GM12878 (cell line): ENCODE measurements around the gene POLA1. TPM values are rescaled to one million over a fixed set of nuclear protein-coding genes. Genes with fewer than 3 reads are reported as not detected.

Experiments
- ATAC-seq: fragments of 200-7000 bp; cut with Tn5 transposase; 3 replicates; pipeline ENCODE4 v1.9.1; 2020; ENCODE audit warnings: mild to moderate bottlenecking, moderate library complexity
- BruUV-seq: library from RNA; stranded (reverse); fragments of 400-500 nt; replicated peaks from 2 replicates; lab custom pipeline; 2021; lab: Mats Ljungman, UMichigan
- CTCF ChIA-PET: fragments of 300-600 bp; sonication (Branson Sonifier 250); formaldehyde crosslinking; extraction: SDS; loops from one replicate; lab custom pipeline; 2021; ENCODE audit warnings: inconsistent platforms; lab: Yijun Ruan, JAX
- POLR2A ChIA-PET: fragments of 350-600 bp; formaldehyde crosslinking; extraction: SDS; loops from one replicate; lab custom pipeline; 2021; ENCODE audit warnings: inconsistent platforms; lab: Charles Lee
- RAD21 ChIA-PET: fragments of 300-600 bp; sonication (Branson Sonifier 250); formaldehyde crosslinking; loops from one replicate; lab custom pipeline; 2023; ENCODE audit warnings: antibody characterized with exemption; ENCODE audit not compliant: unreplicated experiment; lab: Charles Lee
- SMC1A ChIA-PET: fragments of 300-600 bp; sonication (Branson Sonifier 250); formaldehyde crosslinking; loops from one replicate; lab custom pipeline; 2023; ENCODE audit not compliant: unreplicated experiment, uncharacterized antibody; lab: Charles Lee
- DNase-seq: peaks from one replicate; pipeline ENCODE4 v3.0.0-alpha.2; 2011; ENCODE audit warnings: low read depth, low spot score
- FAIRE-seq: peaks from 3 replicates; lab custom pipeline; 2011; peaks lifted over from hg19 to GRCh38; lab: Jason Lieb, UNC
- H2AFZ ChIP-seq: 2 replicates; pipeline ENCODE4 v1.6.0; 2011; ENCODE audit warnings: low read depth, low read length, control low read depth; ENCODE audit not compliant: control insufficient read depth
- H3K27ac ChIP-seq: 2 replicates; pipeline ENCODE4 v1.5.1; 2011; ENCODE audit warnings: control low read depth; ENCODE audit not compliant: control insufficient read depth, insufficient read depth
- H3K27me3 ChIP-seq, 2 experiments: replicated peaks in 1 of 2; 2 replicates each; pipeline versions ENCODE4 v1.6.0 to v1.6.1; 2011; ENCODE audit warnings: low read length in 1 of 2; ENCODE audit not compliant: control insufficient read depth in 2 of 2, insufficient read depth in 2 of 2
- H3K36me3 ChIP-seq, 2 experiments: 2 replicates each; pipeline ENCODE4 v1.5.1; 2011; ENCODE audit warnings: low read length in 1 of 2; ENCODE audit not compliant: control insufficient read depth in 2 of 2, insufficient read depth in 2 of 2
- H3K4me1 ChIP-seq: 2 replicates; pipeline ENCODE4 v1.6.1; 2011; ENCODE audit warnings: mild to moderate bottlenecking, low read length, moderate library complexity, mixed read lengths; ENCODE audit not compliant: control insufficient read depth, insufficient read depth
- H3K4me2 ChIP-seq: 2 replicates; pipeline ENCODE4 v1.6.0; 2011; ENCODE audit warnings: control low read depth; ENCODE audit not compliant: control insufficient read depth, insufficient read depth
- H3K4me3 ChIP-seq: fragments of 200-600 bp; sonication (generic); 2 replicates; pipeline ENCODE4 v1.5.1; 2016
- H3K79me2 ChIP-seq: 2 replicates; pipeline ENCODE4 v1.6.0; 2011; ENCODE audit warnings: low read length; ENCODE audit not compliant: control insufficient read depth, insufficient read depth
- H3K9ac ChIP-seq: 2 replicates; pipeline ENCODE4 v1.8.0; 2011; ENCODE audit warnings: low read length, control low read depth, mixed read lengths; ENCODE audit not compliant: control insufficient read depth, insufficient read depth
- H3K9me3 ChIP-seq: replicated peaks from 3 replicates; pipeline ENCODE4 v1.5.1; 2011; ENCODE audit warnings: mild to moderate bottlenecking, low read length; ENCODE audit not compliant: control insufficient read depth, insufficient read depth
- H4K20me1 ChIP-seq: 2 replicates; pipeline ENCODE4 v1.6.0; 2011; ENCODE audit not compliant: control insufficient read depth, insufficient read depth
- CREB1 ChIP-seq: IDR thresholded peaks from 2 replicates; pipeline ENCODE4 v1.6.1; 2012; ENCODE audit warnings: low read depth, mild to moderate bottlenecking, inconsistent platforms
- E2F8 ChIP-seq: fragments of 450-650 bp; IDR thresholded peaks from 2 replicates; pipeline ENCODE4 v1.6.1; 2018; ENCODE audit warnings: mild to moderate bottlenecking, low read depth, moderate library complexity; ENCODE audit not compliant: partially characterized antibody
- JUNB ChIP-seq: IDR thresholded peaks from 2 replicates; pipeline ENCODE4 v1.6.1; 2016; ENCODE audit warnings: antibody characterized with exemption, mild to moderate bottlenecking
- MLLT1 ChIP-seq: fragments of 450-650 bp; IDR thresholded peaks from 2 replicates; pipeline ENCODE4 v1.6.1; 2016; ENCODE audit warnings: mild to moderate bottlenecking
- RAD51 ChIP-seq: fragments of 450-650 bp; IDR thresholded peaks from 2 replicates; pipeline ENCODE4 v1.6.1; 2016; ENCODE audit warnings: moderate library complexity, mild to moderate bottlenecking, inconsistent platforms
- SRF ChIP-seq, 2 experiments: IDR thresholded peaks; 2 replicates each; pipeline ENCODE4 v1.6.1; 2011; ENCODE audit warnings: low read depth in 2 of 2, low read length in 2 of 2, mild to moderate bottlenecking in 1 of 2, moderate library complexity in 1 of 2
- YBX1 ChIP-seq: fragments of 450-650 bp; IDR thresholded peaks from 2 replicates; pipeline ENCODE4 v1.6.1; 2016; ENCODE audit warnings: antibody characterized with exemption
- ZBED1 ChIP-seq: IDR thresholded peaks from 2 replicates; pipeline ENCODE4 v1.6.1; 2016; ENCODE audit warnings: borderline replicate concordance
- ZBTB40 ChIP-seq: fragments of 450-650 bp; IDR thresholded peaks from 2 replicates; pipeline ENCODE4 v1.6.1; 2016; ENCODE audit warnings: mild to moderate bottlenecking, moderate library complexity, borderline replicate concordance
- ZNF622 ChIP-seq: fragments of 450-650 bp; IDR thresholded peaks from 2 replicates; pipeline ENCODE4 v1.6.1; 2017; ENCODE audit warnings: mild to moderate bottlenecking, inconsistent platforms
- WGBS: methylation state at CpG from one replicate; pipeline ENCODE4 v1.1.6; 2016; ENCODE audit warnings: low lambda C conversion rate; ENCODE audit not compliant: insufficient replicate concordance, insufficient coverage; ENCODE audit errors: missing lambda C conversion rate; 5-methylcytosine and 5-hydroxymethylcytosine counted together
- in situ Hi-C: fragments of 300-500 bp; cut with MboI; formaldehyde crosslinking; loops from 9 replicates; pipeline ENCODE4 v1.14.3; 2018; ENCODE audit warnings: mixed read lengths
- intact Hi-C: fragments of 100-400 bp; cut with micrococcal nuclease; formaldehyde crosslinking; loops from one replicate; pipeline ENCODE4 v1.14.2; 2022; ENCODE audit not compliant: unreplicated experiment
- polyA plus RNA-seq, 11 experiments: library from polyadenylated mRNA; depleted of rRNA in 4 of 11; unstranded in 6 of 11; stranded (reverse) in 5 of 11; fragments of >200 nt; fragmentation: Nextera tagmentation in 4 of 11; fragmentation: Illumina TruSeq in 1 of 11; extraction: Ambion mirVana in 4 of 11; extraction: Trizol in 1 of 11; gene quantifications; 1 replicate in 1 of 11; 2 replicates in 10 of 11; pipeline versions ENCODE4 v1.2.1 to v1.2.3, GENCODE V29; 2011 to 2016; ENCODE audit warnings: inconsistent platforms in 2 of 11, missing spikeins in 2 of 11, low read depth in 1 of 11
- total RNA-seq, 4 experiments: library from RNA; depleted of rRNA in 3 of 4; stranded (reverse); fragments of >200 nt in 3 of 4; fragmentation: Illumina TruSeq in 1 of 4; extraction: Trizol in 1 of 4; gene quantifications; 2 replicates each; pipeline versions ENCODE4 v1.2.1 to v1.2.3, GENCODE V29; 2013 to 2021

Gene POLA1
- total and polyA plus RNA-seq, 10 of the 15 experiments (the other 5 are each of a cell fraction or from before 2014, with no cell fraction given) = 6.5 to 34.7 (median 24.8) TPM

- TF ChIP-seq MLLT1 (no peak), SRF (IDR thresholded peaks at IDR 0.05; ENCODE audit: low read depth in 2 of 2, low read length in 2 of 2) (no peak), RAD51 (no peak), ZBED1 (no peak), CREB1 (no peak), ZNF622 (no peak), JUNB (no peak)
Observed at GRCh38 chrX:24983931-24984330, 290.2 kb downstream of the POLA1 start (continued).

- POLR2A ChIA-PET = no interaction called here
- H2AFZ ChIP-seq = no peak overlapping the region
- in situ Hi-C loops (no loop called here), intact Hi-C loops (no loop called here)
- no peak overlapping the region for H3K9ac ChIP-seq
- CTCF ChIA-PET = interaction anchor here (1.7 kb wide), 1 partner anchor 146 kb away, joined by 4 read pairs; no protein-coding TSS in a partner anchor
- SMC1A ChIA-PET = interaction anchor here (1.0 kb wide), 1 partner anchor 9 kb away, joined by 3 read pairs; no protein-coding TSS in a partner anchor
- no TSS peak for BruUV-seq
- DNase-seq = no peak
- no peaks in the 10 kb centered on the region for H3K79me2 ChIP-seq
- H4K20me1 ChIP-seq = no peaks in the 10 kb centered on the region
- RAD21 ChIA-PET = no interaction called here
- no peak overlapping the region for H3K4me2 ChIP-seq
- 36% methylated on average over 1 of the region's 1 CpG for WGBS
- TF ChIP-seq E2F8 (no peak), YBX1 (no peak), ZBTB40 (peak; percentile 47; the same call in 1 of the 2 replicates)
- no peaks in the 10 kb centered on the region for H3K4me1 ChIP-seq
- no peak for FAIRE-seq
- H3K27ac ChIP-seq = no peak overlapping the region
- no peak for ATAC-seq
- no peak overlapping the region for H3K4me3 ChIP-seq
- no peaks in the 10 kb centered on the region for H3K36me3 ChIP-seq
- no peaks in the 10 kb centered on the region for H3K9me3 ChIP-seq
- no peaks in the 10 kb centered on the region for H3K27me3 ChIP-seq
Observed at GRCh38 chrX:24985120-24985519, 291.4 kb downstream of the POLA1 start.
